ENCODE results near the gene GNAS.

Gene GNAS

GRCh38 chr20:58853976-58854637, 1.6 kb downstream of the GNAS start:
- no peak for DNase-seq (ENCODE audit: low spot score)

GRCh38 chr20:58854638-58855471, 2.3 kb downstream of the GNAS start:
- no peak for DNase-seq (ENCODE audit: low spot score)

GRCh38 chr20:58855506-58856389, 3.2 kb downstream of the GNAS start:
- DNase-seq (ENCODE audit: low spot score) = no peak

- no peak for DNase-seq (ENCODE audit: low spot score)
Measured at GRCh38 chr20:58863044-58863790, 10.7 kb downstream of the GNAS start.

GRCh38 chr20:58864346-58864745, 11.8 kb downstream of the GNAS start:
- DNase-seq (ENCODE audit: low spot score) = no peak

- no peak for DNase-seq (ENCODE audit: low spot score)
Measured at GRCh38 chr20:58865843-58866242, 13.3 kb downstream of the GNAS start.

- DNase-seq (ENCODE audit: low spot score) = no peak
Measured at GRCh38 chr20:58867211-58867610, 14.7 kb downstream of the GNAS start.

GRCh38 chr20:58868795-58869194, 16.3 kb downstream of the GNAS start:
- no peak for DNase-seq (ENCODE audit: low spot score)

- no peak for DNase-seq (ENCODE audit: low spot score)
Measured at GRCh38 chr20:58869662-58870227, 17.2 kb downstream of the GNAS start.

- DNase-seq (ENCODE audit: low spot score) = peak; percentile 65
Measured at GRCh38 chr20:58870293-58871014, 17.9 kb downstream of the GNAS start.

- DNase-seq (ENCODE audit: low spot score) = no peak
Measured at GRCh38 chr20:58871533-58872102, 19.1 kb downstream of the GNAS start.

- no peak for DNase-seq (ENCODE audit: low spot score)
Measured at GRCh38 chr20:58874469-58874868, 22.0 kb downstream of the GNAS start.

GRCh38 chr20:58875111-58875510, 22.6 kb downstream of the GNAS start:
- DNase-seq (ENCODE audit: low spot score) = no peak

GRCh38 chr20:58875541-58876134, 23.1 kb downstream of the GNAS start:
- DNase-seq (ENCODE audit: low spot score) = no peak

- DNase-seq (ENCODE audit: low spot score) = no peak
Measured at GRCh38 chr20:58876437-58876836, 23.9 kb downstream of the GNAS start.

GRCh38 chr20:58877050-58877975, 24.8 kb downstream of the GNAS start:
- DNase-seq (ENCODE audit: low spot score) = no peak

GRCh38 chr20:58877976-58878360, 25.5 kb downstream of the GNAS start:
- no peak for DNase-seq (ENCODE audit: low spot score)

GRCh38 chr20:58878399-58878798, 25.9 kb downstream of the GNAS start:
- no peak for DNase-seq (ENCODE audit: low spot score)

- DNase-seq (ENCODE audit: low spot score) = no peak
Measured at GRCh38 chr20:58880441-58880840, 27.9 kb downstream of the GNAS start.

Data from germinal center (tissue), 1 donor.